HTR-8/SVneo (cell line): ENCODE measurements around the gene NT5C1A.

ENCODE experiments used
- DNase-seq: peaks from one replicate; pipeline ENCODE4 v3.0.0; 2011; ENCODE audit warnings: low spot score, mixed read lengths; ENCODE audit not compliant: insufficient read length
- FAIRE-seq: peaks from 2 replicates; lab custom pipeline; 2011; peaks lifted over from hg19 to GRCh38; lab: Jason Lieb, UNC

Gene NT5C1A

DNA sequence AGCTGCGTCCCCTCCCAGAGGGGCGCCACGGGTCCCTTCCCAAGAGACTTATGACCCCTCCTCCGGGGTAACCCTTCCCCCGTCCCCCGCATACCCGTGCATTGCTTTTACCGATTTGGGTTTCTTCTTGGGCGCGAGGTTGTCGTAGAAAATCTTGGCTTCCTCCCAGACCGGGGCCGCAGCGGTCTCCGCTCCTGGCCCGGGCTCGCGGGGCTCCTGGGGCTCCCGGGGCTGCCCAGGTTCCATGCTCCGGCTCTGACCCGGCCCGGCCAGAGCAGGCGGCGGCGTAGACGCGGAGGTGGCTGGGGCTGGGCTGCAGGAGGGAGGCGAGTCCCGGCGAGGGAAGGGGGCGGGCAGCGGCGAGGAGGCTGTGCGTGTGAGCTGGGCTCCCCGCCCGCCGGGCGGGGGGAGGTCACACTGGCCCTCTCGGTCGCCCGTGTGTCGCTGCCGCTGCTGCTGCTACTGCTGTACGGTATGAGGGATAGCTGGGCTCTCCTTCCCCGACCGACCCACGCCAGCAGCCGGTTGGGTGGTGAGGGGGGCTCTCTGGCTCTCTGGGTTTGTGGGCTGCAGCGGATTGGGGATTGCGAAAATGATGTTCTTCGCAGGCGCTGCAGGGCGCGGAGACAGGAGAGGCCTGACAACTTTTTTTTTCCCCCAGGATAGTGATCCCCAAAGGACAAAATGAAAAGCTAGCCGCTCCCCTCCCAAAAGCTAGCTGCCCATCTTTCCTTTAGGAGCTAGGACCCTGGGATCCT, at the start of gene NT5C1A:
Gene NT5C1A, minus strand, starts transcription at position 315 of the 758 bp plus-strand sequence. Its CDS starts 69 bp downstream, at position 246.
- FAIRE-seq (peak; percentile 26), DNase-seq (peak; percentile 42)

DNA sequence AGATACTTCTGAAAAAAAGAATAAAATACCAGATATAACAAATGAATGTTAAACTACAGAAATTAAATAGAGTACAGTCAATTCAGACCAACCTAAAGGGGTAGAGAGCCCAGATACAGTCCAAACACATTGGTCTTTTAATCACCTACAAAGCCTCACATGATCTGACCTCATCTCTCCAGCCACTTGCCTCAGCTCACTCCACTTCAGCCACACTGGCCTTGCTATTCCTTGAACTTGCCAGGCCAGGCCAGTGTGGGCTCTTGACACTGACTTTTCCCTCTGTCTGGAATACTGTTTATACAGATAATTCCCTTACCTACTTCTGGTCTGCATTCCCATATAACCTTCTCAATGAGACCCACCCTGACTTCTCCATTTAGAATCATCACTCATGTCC, 49.8 kb upstream of the NT5C1A start:
- FAIRE-seq: no peak
- no peak for DNase-seq

DNA sequence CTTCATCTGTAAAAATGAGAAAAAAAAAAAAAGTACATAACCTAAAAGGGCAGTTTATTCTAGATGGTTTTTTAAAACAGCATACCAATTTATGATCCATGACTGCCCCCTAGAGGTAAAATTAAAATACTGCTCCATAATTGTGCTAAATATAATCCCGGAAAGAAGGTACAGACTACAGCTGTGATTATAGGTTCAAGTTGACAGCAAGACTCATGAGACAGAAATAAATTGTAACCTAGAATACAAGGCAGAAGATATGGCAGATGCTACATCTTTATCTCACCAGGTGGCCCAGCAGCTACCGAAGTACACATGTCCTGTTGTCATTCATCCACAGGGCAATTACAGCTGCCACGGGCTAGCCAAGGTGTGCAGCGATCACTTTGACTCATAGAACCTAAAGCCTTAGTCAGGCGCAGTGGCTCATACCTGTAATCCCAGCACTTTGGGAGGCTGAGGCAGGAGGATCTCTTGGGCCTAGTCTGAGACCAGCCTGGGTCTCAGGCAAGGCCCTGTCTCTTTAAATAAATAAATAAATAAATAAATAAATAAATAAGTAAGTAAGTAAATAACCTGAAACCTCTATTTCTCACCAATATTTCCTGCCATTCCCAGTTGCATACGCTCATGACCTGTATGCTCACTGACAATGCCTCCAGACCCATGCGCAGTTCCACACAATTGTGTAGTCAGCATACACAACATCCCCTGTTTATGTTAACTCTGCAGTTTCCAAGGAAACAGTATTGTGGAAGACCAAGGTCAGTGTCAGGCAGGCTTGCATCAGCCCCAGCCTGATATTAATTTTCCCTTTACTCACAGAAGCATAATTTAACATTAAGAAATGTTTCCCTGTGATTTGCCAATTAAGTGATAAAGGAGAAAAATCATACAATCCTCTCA, 48.4 kb upstream of the NT5C1A start:
- DNase-seq (peak; percentile 38), FAIRE-seq (no peak)

DNA sequence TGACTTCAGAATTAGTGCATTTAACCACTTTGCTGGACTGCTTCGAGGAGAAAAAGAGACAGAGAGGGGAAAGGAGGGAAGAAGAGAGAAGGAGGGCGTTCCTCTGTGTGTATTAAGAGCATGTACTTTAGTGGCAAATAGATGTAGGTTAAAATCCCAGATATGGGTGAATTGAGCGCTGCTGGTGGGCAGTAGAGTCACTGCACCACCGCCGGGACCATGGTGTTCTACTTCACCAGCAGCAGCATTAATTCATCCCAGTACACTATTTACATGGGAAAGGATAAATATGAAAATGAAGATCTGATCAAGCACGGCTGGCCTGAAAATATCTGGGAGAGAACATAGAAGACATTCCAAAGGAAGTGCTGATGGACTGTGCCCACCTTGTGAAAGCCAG, 45.9 kb upstream of the NT5C1A start:
- DNase-seq (no peak), FAIRE-seq (no peak)

DNA sequence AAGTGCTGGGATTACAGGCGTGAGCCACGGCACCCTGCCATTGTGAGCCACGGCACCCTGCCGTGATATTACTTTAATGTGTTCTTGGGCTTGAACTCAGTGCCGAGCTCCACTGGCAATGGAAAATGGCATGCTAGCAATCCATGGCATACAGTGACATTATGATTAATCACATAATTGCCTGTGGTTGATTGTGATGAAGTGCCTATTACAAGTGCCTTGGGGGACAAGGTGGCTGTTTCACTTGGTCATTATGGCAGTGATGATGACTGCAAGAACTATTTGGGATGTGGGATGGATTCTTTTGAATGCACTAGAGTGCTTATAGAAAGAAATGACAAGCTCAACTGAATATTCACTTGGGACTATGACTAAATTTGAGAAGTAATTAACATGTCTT, 41.6 kb upstream of the NT5C1A start:
- FAIRE-seq (no peak), DNase-seq (no peak)

DNA sequence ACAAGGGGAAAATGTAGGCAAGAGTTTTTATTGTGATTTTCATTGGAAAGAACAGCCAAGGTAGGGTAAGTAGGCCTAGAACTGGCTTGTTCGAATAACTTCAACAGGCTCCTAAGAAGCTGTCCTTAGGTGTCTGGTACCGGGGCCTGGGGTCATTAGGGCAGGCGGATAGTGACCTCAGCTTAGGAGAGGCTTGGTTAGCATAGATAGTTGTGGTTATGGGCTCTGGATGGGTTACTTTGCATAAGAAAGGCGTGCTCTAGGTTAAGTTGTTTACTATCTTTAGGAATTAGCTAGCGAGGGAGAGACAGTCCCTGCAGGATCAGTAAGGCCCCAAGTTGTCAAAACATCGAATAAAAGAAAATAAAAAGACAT, 40.0 kb upstream of the NT5C1A start:
- FAIRE-seq (no peak), DNase-seq (no peak)

DNA sequence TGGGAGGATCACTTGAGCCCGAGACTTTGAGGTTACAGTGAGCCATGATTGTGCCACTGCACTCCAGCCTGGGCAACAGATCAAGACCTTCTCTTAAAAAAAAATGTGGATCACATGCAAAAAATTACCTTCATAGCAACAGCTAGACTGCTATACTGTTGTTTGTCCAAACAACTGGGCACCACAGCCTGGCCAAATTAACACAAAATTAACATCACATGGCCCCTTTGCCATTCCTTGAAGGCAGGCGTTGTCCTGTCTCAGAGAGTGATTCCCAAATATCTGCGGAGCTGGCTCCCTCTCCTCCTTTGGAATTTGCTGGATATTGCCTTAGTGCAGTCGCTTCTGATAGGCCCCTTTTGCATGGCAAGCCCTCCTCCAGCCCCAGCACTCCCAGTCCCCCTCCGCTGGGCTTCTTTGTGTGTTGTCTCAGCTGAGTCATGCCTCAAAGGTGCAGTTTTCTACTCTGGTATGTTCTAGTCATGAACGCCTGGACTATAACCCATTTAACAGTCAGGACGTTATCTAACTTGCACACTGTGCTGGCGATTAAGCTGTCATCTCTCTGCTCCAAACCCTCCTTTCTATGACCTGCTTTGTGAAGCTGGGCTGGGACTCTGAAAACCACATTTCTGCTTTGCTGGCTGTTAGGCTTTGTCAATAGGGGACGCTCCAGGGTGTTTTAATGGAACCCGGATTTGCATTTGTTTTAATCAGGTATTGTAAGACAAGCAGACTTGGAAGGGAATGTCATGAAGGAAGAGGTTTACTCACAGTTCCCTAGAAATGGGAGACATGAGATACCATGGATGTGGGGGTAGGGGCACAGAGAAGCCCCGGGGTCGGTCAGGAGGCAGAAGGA, 39.4 kb upstream of the NT5C1A start:
- DNase-seq (no peak), FAIRE-seq (no peak)

DNA sequence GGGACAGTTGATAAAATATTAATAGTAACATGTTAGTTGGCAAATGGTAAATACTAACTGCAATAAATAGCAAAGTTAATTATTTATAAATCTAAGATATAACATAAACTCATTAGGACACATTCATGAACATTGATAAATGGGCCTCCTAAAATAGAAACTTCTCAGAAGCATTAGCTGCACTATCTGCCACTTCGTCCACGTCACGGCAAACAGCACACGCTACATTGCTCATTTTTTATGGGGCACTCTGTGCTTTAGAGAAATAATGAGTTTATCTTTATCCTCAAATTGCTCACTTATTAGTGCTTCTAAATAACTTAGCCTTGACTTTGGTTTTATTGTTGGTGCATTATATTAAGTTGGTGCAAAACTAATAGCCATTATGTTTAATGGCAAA, 35.6 kb upstream of the NT5C1A start:
- DNase-seq (no peak), FAIRE-seq (no peak)

DNA sequence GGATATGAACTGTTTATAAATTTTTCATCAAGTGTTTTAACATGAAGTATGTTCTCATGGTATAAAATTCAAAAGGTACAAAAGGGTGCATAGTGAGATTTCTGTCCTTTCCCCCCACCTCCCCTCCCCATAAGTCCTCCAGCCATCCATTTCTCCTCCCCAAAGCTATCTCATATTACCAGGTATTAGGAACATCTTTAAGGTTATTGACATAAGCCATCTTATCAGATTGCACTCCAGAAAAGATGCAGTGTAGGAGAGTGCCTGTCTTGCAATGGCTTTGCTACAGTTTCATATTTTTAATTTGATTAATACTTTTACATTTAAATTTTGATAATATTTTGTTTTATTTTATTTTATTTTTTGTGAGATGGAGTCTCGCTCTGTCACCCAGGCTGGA, 32.9 kb upstream of the NT5C1A start:
- FAIRE-seq (no peak), DNase-seq (no peak)

DNA sequence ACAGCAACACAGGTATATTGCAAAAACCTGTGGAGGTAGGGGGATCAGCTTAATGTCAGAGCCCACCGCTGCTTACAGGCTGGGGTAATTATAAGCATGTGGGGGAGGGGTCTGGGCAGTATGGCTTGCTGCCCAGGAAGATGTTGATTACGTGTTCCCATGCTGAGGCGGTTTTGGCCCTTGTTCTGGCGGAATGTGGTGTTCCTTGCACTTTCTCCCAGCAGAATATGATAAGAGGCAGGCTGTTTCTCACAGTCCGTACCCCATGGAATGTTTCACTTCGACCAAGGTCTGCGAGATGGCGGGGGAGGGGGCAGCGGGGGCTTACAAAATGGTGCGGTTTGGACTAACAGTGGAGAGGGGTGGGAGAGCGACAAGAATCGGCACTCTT, 29.1 kb upstream of the NT5C1A start:
- DNase-seq (no peak), FAIRE-seq (no peak)

DNA sequence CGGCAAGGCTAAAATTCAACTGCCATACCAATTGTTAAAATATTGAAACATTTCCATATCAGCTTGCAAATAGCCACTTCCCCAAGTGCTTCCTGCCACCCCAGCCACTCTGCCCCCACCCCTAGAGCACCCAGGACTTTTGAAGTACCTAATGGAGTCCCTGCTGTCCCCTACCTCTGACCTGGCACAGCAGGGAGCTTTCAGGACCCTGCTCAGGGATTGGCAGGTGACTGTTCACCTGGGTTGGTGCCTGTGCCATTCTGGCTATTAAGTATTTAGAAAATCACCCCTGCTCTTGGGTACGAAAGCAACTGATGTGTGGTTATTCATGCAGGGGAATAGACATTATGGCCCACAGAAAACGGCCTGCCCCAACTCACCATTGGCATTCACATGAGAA, 28.4 kb upstream of the NT5C1A start:
- FAIRE-seq (no peak), DNase-seq (no peak)

DNA sequence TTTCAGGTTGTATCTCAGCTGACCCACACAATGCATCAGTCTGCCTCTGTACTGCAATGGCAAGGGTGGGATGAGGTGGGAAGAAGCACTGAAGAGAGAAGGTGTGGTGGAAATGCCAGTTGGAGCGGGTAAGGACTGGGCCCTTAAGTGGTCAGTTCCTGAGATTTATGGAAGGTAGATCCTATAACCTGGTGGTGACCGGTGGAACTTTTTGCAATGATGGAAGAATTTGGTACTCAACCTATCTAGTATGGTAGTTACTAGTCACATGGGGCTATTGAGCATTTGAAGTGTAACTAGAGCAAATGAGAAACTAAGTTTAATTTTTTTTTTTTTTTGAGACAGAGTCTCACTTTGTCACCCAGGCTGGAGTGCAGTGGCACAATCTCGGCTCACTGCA, 27.5 kb upstream of the NT5C1A start:
- FAIRE-seq (no peak), DNase-seq (no peak)

DNA sequence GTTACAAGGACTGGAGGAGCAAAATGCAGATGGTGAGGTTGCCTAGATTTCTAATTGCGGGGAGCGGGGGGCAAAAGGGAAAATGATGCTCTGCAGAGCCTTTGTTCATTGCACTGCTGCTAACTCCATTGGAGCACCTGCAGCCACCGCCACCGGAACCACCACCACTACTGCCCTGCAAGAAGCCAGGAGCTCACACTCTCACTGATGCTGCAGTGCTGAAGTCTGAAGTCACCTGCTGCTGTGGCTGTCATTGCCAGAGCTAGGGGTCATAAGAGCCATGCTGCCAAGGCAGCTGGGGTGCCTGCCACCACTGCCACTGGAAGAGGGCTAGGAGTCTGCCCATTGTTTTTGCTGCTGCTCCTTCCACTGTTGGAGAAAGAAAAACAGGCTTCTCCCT, 26.7 kb upstream of the NT5C1A start:
- FAIRE-seq (no peak), DNase-seq (no peak)

DNA sequence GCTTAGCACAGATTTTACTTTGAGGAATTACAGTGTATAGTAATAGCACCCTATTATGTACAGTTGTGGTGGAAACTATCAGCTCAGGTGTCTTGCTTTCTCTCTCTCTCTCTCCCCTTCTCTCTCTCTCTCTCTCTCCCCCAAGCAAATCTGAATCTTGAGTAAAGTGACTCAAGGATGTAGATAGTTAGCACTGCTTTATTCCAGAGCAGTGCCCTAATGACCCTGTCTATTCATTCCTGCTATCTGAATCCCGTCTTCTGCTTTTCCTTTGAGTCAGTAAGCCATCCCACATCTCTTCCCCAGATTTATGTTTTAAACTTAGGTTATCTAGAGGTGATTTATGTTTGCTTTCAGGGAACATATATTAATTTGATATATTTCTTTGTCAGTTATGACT, 24.5 kb upstream of the NT5C1A start:
- no peak for FAIRE-seq

DNA sequence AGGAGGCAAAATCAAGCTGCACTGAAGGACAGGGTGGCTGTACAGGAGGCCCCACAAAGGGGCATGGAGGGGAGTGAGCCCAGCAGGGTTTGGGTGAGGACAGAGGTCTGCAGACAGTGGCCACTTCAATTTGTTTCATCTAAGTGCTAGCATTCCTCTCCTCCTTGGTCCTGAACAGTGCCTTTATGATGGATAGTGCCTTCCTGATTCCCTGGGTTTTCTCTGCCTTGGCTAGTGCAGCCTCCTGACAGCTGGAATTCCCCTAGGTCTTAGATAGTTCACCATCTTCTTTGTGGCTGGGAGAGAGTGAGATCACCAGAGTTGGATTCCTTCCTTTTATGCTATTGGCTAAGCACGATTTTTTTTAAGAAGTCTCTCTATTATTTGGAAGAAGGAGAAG, 23.1 kb upstream of the NT5C1A start:
- DNase-seq (no peak), FAIRE-seq (no peak)

More for the DNA sequence above, 24.5 kb upstream of the NT5C1A start:
- DNase-seq: no peak

DNA sequence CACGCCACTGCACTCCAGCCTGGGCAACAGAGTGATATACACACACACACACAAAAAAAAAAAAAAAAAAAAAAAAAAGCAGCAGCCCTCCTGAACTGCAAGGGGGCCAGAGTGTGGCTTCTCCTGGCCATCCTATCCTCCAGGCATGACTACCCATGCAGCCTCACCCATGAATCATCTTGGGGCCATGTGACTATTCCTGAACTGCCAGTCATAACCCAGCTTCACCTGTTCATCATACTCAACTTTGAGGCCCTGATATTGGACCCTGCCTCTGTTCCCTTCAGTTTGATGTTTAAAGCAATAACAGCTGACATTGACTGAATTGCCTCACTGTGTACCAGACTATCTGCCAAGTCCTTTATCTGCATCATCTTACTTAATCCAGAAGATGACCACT, 22.1 kb upstream of the NT5C1A start:
- no peak for DNase-seq
- no peak for FAIRE-seq

DNA sequence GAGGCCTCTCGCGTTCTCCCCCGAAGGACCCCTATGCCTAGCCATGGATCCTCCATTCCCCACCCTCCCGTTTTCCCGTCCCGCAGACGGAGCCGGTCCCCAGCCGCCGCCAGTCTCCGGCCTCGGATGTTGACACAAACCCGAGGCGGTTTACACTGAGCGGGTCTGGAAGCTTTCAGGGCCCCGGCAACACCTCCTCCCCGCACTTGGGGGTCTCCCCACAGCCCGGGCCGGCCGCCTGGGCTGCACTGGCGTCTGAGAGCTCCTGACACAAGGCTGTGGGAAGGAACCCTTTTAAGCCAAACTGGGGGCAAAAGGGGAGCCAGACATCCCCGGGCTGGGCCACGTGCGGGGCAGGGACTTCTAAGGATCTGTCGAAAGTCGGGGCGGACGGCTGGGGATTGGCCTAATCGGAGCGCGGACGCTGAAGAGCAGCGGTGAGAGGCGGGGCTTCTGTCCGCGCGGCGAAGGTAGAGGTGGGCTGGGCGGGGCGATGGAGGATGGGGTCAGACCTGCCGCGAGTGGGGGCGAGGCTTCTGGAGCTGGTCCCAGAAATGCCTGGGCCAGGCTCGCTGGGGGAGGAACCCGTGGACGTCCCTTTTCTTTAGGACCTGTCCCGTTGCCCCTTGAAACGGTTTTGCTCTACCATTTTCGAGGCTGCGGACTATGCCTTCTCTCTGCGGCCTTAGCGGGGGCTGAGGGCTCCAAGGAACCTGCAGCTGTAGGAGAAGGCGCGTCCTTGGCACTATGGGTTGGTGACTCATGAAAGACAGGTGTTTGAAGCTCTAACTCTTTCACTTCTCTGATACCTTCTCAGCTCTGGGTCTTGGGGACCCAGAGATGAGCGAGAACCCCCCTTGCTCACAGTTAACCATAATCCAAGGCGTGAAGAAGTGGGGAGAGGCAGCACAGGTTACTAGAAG, 20.5 kb upstream of the NT5C1A start:
- no peak for FAIRE-seq
- no peak for DNase-seq

DNA sequence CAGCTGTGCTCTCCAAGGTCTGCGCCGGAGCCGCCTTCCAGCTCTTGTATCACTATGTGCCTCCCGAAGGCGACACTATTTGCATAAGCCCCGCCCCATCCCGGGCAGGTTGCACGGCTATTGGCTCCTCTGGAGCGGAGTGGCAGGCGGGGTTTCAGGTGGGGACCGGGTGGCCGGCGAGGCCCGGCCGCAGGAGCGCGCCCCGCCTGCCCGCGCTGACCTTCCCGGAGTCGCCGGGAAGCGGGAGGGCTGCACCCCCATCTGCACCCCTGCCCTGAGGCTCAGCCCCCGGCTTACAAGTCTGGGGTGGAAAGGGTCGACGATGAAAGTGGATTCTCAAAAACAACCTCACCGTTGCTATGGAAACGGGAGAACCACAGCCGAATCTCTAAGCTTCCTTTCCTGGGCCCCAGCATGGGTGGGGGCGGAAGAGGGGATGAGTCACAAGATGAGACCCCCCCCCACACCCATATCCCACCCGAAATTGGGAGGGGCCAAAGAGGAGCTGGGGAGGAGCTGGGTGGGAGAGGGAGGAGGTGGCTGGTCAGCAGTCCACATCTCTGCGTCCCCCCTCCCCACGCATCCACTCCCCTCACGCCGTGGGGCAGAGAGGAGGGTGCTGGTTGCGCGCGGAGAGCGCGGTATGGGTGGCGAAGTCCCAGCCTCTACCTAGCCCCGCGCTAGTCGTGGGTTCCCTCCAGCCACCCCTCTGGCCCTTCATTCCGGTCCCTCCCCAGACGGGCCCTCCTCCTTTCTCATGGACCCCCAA, 19.7 kb upstream of the NT5C1A start, which contains the start of gene HPCAL4:
Gene HPCAL4, minus strand, starts transcription at position 51 of the 769 bp plus-strand sequence. CDS start 6,830 bp downstream, outside the sequence.
- DNase-seq (peak; percentile 89), FAIRE-seq (peak; percentile 89)
